Parathyroid adenoma (tissue), 2 donors: ENCODE results near the gene UBE2QL1.

Experiments used
- H2AFZ ChIP-seq: fragments of 300-600 bp; sonication (generic); one replicate; pipeline ENCODE4 v1.7.0; 2017; ENCODE audit warnings: antibody characterized with exemption, mild to moderate bottlenecking
- H3K27ac ChIP-seq: fragments of 300-600 bp; sonication (generic); one replicate; pipeline ENCODE4 v1.7.0; 2017
- H3K27me3 ChIP-seq: fragments of 300-600 bp; sonication (generic); one replicate; pipeline ENCODE4 v1.7.0; 2017; ENCODE audit warnings: low read length; ENCODE audit not compliant: control insufficient read depth, insufficient read depth
- H3K36me3 ChIP-seq: fragments of 300-600 bp; sonication (generic); one replicate; pipeline ENCODE4 v1.7.0; 2017; ENCODE audit warnings: low read length; ENCODE audit not compliant: control insufficient read depth, insufficient read depth
- H3K4me1 ChIP-seq: fragments of 300-600 bp; sonication (generic); one replicate; pipeline ENCODE4 v1.7.0; 2017; ENCODE audit warnings: control low read depth
- H3K4me2 ChIP-seq: fragments of 300-600 bp; sonication (generic); one replicate; pipeline ENCODE4 v1.7.0; 2017; ENCODE audit warnings: low read length
- H3K4me3 ChIP-seq: fragments of 300-600 bp; sonication (generic); one replicate; pipeline ENCODE4 v1.7.0; 2017; ENCODE audit warnings: low read depth, low read length
- H3K79me2 ChIP-seq: fragments of 300-600 bp; sonication (generic); one replicate; pipeline ENCODE4 v1.7.0; 2017; ENCODE audit warnings: control low read depth
- H3K9ac ChIP-seq: fragments of 300-600 bp; sonication (generic); one replicate; pipeline ENCODE4 v1.7.0; 2017; ENCODE audit warnings: mild to moderate bottlenecking
- H3K9me3 ChIP-seq: fragments of 300-600 bp; sonication (generic); one replicate; pipeline ENCODE4 v1.7.0; 2017; ENCODE audit warnings: low read length; ENCODE audit not compliant: control insufficient read depth
- TF ChIP-seq, protein P1 (sequence below): fragments of 300-600 bp; sonication (generic); IDR thresholded peaks from one replicate; pipeline ENCODE4 v1.7.0; 2017; ENCODE audit warnings: antibody characterized with exemption, mild to moderate bottlenecking
- donor health status: primary hyperparathyroidism.

The UBE2QL1 gene

DNA sequence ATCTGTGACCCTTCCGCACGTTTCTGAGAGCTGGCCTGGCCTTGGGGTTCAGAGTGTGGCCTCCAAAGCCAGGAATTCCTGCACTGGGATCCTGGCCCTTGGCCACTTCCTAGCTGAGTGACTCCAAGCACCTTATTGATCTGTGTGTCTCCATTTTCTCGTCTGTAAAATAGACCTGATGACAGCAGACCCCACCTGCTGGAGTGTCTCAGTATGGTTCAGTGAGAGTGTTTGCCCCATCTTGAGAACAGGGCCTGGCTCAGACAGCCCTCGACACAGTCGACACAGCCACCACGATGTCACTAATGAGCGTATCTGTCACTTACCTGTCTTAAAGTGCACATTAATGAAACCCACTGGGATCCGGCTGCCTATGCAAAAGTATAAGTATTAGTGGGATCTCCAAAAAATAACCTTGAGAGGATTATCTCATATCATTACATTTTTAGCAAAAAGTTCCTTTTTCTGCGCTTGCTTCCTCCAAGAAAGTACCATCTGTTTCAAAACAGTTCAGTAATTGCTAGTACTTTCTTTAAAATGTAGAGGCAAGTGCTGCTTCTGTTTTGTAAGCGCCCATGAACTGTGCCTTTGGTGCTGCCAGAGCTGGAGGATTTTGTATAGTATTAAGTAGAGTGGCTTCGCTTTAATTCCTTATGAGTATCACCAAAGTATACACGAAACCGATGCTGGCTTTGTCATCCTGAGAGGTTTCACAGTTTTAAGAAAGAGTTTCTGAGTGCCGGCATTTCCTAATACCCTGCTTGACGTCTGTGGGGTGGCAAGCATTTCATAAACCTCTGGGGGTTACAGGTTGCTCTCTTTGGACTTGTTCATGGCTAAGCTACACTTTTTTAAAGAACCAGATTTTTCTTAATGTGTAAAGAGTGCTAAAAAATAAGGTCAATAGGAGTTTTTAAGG lies 31.7 kb downstream of the UBE2QL1 start:
- H3K9me3 ChIP-seq = no peaks in the 10 kb centered on the region
- H3K4me1 ChIP-seq = no peaks in the 10 kb centered on the region
- H3K27ac ChIP-seq = no peak overlapping the region
- no peaks in the 10 kb centered on the region for H3K79me2 ChIP-seq
- H3K27me3 ChIP-seq = no peaks in the 10 kb centered on the region
- H3K9ac ChIP-seq = no peak overlapping the region
- H2AFZ ChIP-seq = no peak overlapping the region
- no peak overlapping the region for H3K4me3 ChIP-seq
- H3K4me2 ChIP-seq = no peak overlapping the region
- TF ChIP-seq, protein P1, sequence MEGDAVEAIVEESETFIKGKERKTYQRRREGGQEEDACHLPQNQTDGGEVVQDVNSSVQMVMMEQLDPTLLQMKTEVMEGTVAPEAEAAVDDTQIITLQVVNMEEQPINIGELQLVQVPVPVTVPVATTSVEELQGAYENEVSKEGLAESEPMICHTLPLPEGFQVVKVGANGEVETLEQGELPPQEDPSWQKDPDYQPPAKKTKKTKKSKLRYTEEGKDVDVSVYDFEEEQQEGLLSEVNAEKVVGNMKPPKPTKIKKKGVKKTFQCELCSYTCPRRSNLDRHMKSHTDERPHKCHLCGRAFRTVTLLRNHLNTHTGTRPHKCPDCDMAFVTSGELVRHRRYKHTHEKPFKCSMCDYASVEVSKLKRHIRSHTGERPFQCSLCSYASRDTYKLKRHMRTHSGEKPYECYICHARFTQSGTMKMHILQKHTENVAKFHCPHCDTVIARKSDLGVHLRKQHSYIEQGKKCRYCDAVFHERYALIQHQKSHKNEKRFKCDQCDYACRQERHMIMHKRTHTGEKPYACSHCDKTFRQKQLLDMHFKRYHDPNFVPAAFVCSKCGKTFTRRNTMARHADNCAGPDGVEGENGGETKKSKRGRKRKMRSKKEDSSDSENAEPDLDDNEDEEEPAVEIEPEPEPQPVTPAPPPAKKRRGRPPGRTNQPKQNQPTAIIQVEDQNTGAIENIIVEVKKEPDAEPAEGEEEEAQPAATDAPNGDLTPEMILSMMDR = no peak
- no peaks in the 10 kb centered on the region for H3K36me3 ChIP-seq

DNA sequence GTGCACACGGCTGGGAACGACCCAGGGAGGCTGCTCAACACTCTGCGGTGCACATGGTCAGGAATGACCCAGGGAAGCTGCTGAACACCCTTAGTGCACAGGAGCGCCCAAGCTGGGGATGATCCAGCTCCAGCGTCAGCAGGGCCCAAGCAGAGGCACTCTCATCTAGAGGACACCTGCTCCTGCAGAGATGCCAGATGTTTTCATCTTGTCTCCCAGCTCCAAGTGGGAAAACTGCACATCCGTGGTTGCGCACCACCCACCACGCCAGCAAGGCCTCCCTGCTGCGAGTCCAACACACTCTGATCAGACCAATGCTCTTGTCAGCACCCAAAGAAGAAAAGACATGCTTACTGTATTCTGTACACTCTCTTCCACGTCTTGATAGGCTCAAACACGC lies 34.1 kb downstream of the UBE2QL1 start:
- H3K4me3 ChIP-seq = no peak overlapping the region
- no peaks in the 10 kb centered on the region for H3K27me3 ChIP-seq
- no peaks in the 10 kb centered on the region for H3K9me3 ChIP-seq
- no peak overlapping the region for H3K27ac ChIP-seq
- H3K9ac ChIP-seq = no peak overlapping the region
- H2AFZ ChIP-seq = no peak overlapping the region
- no peak overlapping the region for H3K4me2 ChIP-seq
- H3K36me3 ChIP-seq = no peaks in the 10 kb centered on the region
- no peaks in the 10 kb centered on the region for H3K79me2 ChIP-seq
- H3K4me1 ChIP-seq = no peaks in the 10 kb centered on the region
- TF ChIP-seq, protein P1 = no peak

DNA sequence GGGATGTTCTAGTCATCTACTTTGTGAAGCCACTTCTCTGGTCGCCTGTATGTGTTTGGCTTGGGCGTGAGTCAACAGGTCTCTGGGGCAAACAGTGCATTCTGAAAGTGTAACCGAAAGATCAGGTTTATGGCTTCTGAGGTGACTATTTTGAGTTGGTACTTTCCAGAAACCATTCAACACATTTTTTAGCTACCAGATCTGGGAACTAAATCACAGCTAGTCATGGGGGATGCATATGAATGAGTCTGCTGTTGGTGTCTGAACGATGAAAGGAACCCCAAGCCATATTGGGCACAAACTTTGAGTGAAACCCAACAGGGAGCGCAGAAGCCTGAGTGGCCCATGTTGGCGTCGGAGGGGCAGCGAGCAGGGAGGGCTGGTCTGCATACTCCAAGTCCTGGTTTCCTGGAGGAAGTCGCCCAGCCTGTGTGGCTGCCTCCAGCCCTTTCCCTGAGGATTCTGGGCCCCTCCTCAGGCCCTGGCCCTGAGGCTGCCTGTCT lies 35.3 kb downstream of the UBE2QL1 start:
- no peak overlapping the region for H3K9ac ChIP-seq
- no peak overlapping the region for H3K27ac ChIP-seq

DNA sequence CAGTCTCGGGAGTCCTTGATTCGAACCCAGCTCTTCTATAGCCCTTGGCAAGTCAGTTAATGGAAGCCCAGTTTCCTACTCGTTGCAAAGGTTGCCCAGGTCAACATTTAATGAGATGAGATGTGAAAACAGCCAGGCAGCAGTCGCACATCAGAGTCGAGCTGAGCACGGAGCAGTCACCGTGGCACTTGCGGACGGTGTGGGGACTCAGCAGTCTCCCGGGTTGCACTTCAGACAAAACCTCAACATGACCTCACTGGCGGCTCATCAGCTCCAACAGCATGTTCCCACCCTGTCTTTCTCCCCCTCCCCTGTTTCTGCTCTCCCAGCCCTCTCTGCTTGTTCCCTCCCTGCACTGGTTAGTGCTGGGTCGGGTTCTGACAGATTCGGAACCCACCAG lies 35.8 kb downstream of the UBE2QL1 start:
- Histone ChIP-seq H3K4me1 (no peaks in the 10 kb centered on the region), H3K79me2 (no peaks in the 10 kb centered on the region), H3K36me3 (no peaks in the 10 kb centered on the region), H3K9me3 (no peaks in the 10 kb centered on the region), H3K4me2 (no peak overlapping the region), H3K27me3 (no peaks in the 10 kb centered on the region), H2AFZ (no peak overlapping the region), H3K9ac (no peak overlapping the region), H3K4me3 (no peak overlapping the region), H3K27ac (no peak overlapping the region)
- TF ChIP-seq, protein P1 = no peak

More for the DNA sequence above, 35.3 kb downstream of the UBE2QL1 start:
- Histone ChIP-seq H3K4me1 (no peaks in the 10 kb centered on the region), H3K4me3 (no peak overlapping the region), H3K36me3 (no peaks in the 10 kb centered on the region), H2AFZ (no peak overlapping the region), H3K4me2 (no peak overlapping the region), H3K79me2 (no peaks in the 10 kb centered on the region), H3K9me3 (no peaks in the 10 kb centered on the region), H3K27me3 (no peaks in the 10 kb centered on the region)
- TF ChIP-seq, protein P1 = no peak
